HEK293 (cell line): Measurements from ENCODE around the gene GAL3ST2.

Experiments used
- CTCF ChIA-PET: fragments of 350-600 bp; formaldehyde crosslinking; extraction: SDS; loops from one replicate; lab custom pipeline; 2021; ENCODE audit warnings: antibody characterized with exemption; lab: Yijun Ruan, JAX
- POLR2A ChIA-PET: fragments of 300-600 bp; formaldehyde crosslinking; extraction: SDS; loops from one replicate; lab custom pipeline; 2020; ENCODE audit warnings: antibody characterized with exemption, inconsistent platforms; lab: Yijun Ruan, JAX
- H3K27ac ChIP-seq: fragments of 200-500 bp; sonication (Bioruptor generic); 2 replicates; pipeline ENCODE4 v1.5.1; 2014; ENCODE audit warnings: low read depth, low read length, control low read depth, inconsistent platforms; ENCODE audit errors: extremely low read depth
- H3K36me3 ChIP-seq, 2 experiments: fragments of 200-500 bp in 1 of 2; sonication (Bioruptor generic) in 1 of 2; 1 replicate in 1 of 2; 2 replicates in 1 of 2; pipeline ENCODE4 v1.5.1; 2014 to 2017; ENCODE audit warnings: inconsistent platforms in 2 of 2, low read length in 2 of 2; ENCODE audit not compliant: control insufficient read depth in 2 of 2, insufficient read depth in 1 of 2
- H3K4me1 ChIP-seq: fragments of 200-500 bp; sonication (Bioruptor generic); 2 replicates; pipeline ENCODE4 v1.5.1; 2014; ENCODE audit warnings: mild to moderate bottlenecking, low read length, inconsistent platforms; ENCODE audit not compliant: control insufficient read depth, insufficient read depth
- H3K4me3 ChIP-seq: 2 replicates; pipeline ENCODE4 v1.5.1; 2011; ENCODE audit warnings: low read depth, mild to moderate bottlenecking, control low read depth, low read length, moderate library complexity
- H3K9me3 ChIP-seq: fragments of 200-500 bp; sonication (Bioruptor generic); 2 replicates; pipeline ENCODE4 v1.5.1; 2014; ENCODE audit warnings: low read depth, low read length, inconsistent platforms; ENCODE audit not compliant: control insufficient read depth, insufficient read depth
- BCL11B ChIP-seq: fragments of 450-650 bp; formaldehyde crosslinking; IDR thresholded peaks from 2 replicates; pipeline ENCODE4 v1.5.1; 2016; ENCODE audit warnings: low read depth, missing biosample characterization, missing genetic modification characterization
- GLIS1 ChIP-seq: fragments of 450-650 bp; formaldehyde crosslinking; IDR thresholded peaks from 2 replicates; pipeline ENCODE4 v1.5.1; 2016; ENCODE audit warnings: missing biosample characterization, missing genetic modification characterization
- HOXD13 ChIP-seq: sonication (generic); formaldehyde crosslinking; IDR thresholded peaks from 2 replicates; pipeline ENCODE4 v1.8.0; 2022; ENCODE audit warnings: missing genetic modification reagents, borderline replicate concordance
- SP2 ChIP-seq: fragments of 450-650 bp; formaldehyde crosslinking; IDR thresholded peaks from 2 replicates; pipeline ENCODE4 v1.5.1; 2016; ENCODE audit warnings: missing biosample characterization, missing genetic modification characterization
- ZBTB48 ChIP-seq: fragments of 450-650 bp; formaldehyde crosslinking; IDR thresholded peaks from 2 replicates; pipeline ENCODE4 v1.5.1; 2016; ENCODE audit warnings: missing biosample characterization, missing genetic modification characterization
- ZIC2 ChIP-seq: fragments of 450-650 bp; formaldehyde crosslinking; IDR thresholded peaks from 2 replicates; pipeline ENCODE4 v1.5.1; 2016; ENCODE audit warnings: missing biosample characterization, missing genetic modification characterization
- ZNF146 ChIP-seq: fragments of 450-650 bp; formaldehyde crosslinking; IDR thresholded peaks from 2 replicates; pipeline ENCODE4 v1.5.1; 2016; ENCODE audit warnings: missing biosample characterization, missing genetic modification characterization
- ZNF169 ChIP-seq: fragments of 450-650 bp; formaldehyde crosslinking; IDR thresholded peaks from 2 replicates; pipeline ENCODE4 v1.5.1; 2016; ENCODE audit warnings: missing biosample characterization, missing genetic modification characterization
- ZNF214 ChIP-seq: fragments of 450-650 bp; formaldehyde crosslinking; IDR thresholded peaks from 2 replicates; pipeline ENCODE4 v1.5.1; 2017; ENCODE audit warnings: missing biosample characterization, mild to moderate bottlenecking, missing genetic modification characterization, borderline replicate concordance
- ZNF239 ChIP-seq: fragments of 450-650 bp; formaldehyde crosslinking; IDR thresholded peaks from 2 replicates; pipeline ENCODE4 v1.5.1; 2016; ENCODE audit warnings: missing biosample characterization, missing genetic modification characterization
- ZNF37A ChIP-seq: fragments of 450-650 bp; IDR thresholded peaks from 2 replicates; pipeline ENCODE4 v1.5.1; 2018; ENCODE audit warnings: missing biosample characterization, missing genetic modification characterization
- ZNF391 ChIP-seq: fragments of 450-650 bp; formaldehyde crosslinking; IDR thresholded peaks from 2 replicates; pipeline ENCODE4 v1.5.1; 2016; ENCODE audit warnings: low read depth, missing biosample characterization, missing genetic modification characterization, borderline replicate concordance
- ZNF423 ChIP-seq: fragments of 450-650 bp; formaldehyde crosslinking; IDR thresholded peaks from 2 replicates; pipeline ENCODE4 v1.5.1; 2016; ENCODE audit warnings: missing biosample characterization, missing genetic modification characterization
- ZNF426 ChIP-seq: fragments of 450-650 bp; formaldehyde crosslinking; IDR thresholded peaks from 2 replicates; pipeline ENCODE4 v1.5.1; 2017; ENCODE audit warnings: missing biosample characterization, missing genetic modification characterization, mild to moderate bottlenecking, inconsistent platforms, moderate library complexity
- ZNF510 ChIP-seq: fragments of 450-650 bp; formaldehyde crosslinking; IDR thresholded peaks from 2 replicates; pipeline ENCODE4 v1.5.1; 2018; ENCODE audit warnings: mild to moderate bottlenecking, missing genetic modification characterization, missing biosample characterization; ENCODE audit not compliant: insufficient replicate concordance
- ZXDB ChIP-seq: fragments of 450-650 bp; formaldehyde crosslinking; IDR thresholded peaks from 2 replicates; pipeline ENCODE4 v1.5.1; 2016; ENCODE audit warnings: missing biosample characterization, missing genetic modification characterization
- TF ChIP-seq, protein P1 (sequence below): fragments of 450-650 bp; formaldehyde crosslinking; IDR thresholded peaks from 2 replicates; pipeline ENCODE4 v1.5.1; 2016; ENCODE audit warnings: missing biosample characterization, missing genetic modification characterization

GAL3ST2 gene

DNA sequence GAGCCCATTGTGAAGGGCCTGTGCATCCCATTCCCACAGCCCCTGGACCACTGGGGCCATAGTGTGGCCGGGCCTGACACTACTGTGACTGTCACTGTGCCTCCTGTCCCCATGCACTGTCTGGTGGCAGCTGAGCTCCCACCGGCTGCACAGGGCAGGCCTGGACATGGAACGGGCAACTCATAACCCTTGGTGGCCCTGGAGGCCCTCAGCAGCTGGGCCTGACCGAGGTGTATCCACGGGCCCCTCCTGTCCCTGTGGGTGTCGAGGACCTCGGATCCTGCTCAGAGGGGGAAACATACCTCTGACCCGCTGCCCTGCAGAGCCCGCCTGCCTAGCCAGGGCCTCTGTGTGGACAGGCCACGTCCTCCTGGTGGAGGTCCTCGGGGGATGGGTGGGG lies 7.8 kb upstream of the GAL3ST2 start (continued):
- no peak for TF ChIP-seq ZNF169
- no peak for TF ChIP-seq SP2 (tag by site-specific recombination)
- TF ChIP-seq, all 188 proteins: peak for 0

GRCh38 chr2:241769819-241770184 lies 6.8 kb upstream of the GAL3ST2 start:
- Histone ChIP-seq H3K4me1 (no peaks in the 10 kb centered on the region), H3K9me3 (no peaks in the 10 kb centered on the region), H3K36me3 (no peaks in the 10 kb centered on the region), H3K27ac (no peak overlapping the region), H3K4me3 (no peak overlapping the region)
- CTCF ChIA-PET: no interaction called here
- no peak for TF ChIP-seq ZNF239 (tag by site-specific recombination)
- no peak for TF ChIP-seq ZBTB48 (tag by site-specific recombination)
- no peak for TF ChIP-seq BCL11B
- no peak for TF ChIP-seq ZNF423 (tag by site-specific recombination)
- TF ChIP-seq, protein P1, sequence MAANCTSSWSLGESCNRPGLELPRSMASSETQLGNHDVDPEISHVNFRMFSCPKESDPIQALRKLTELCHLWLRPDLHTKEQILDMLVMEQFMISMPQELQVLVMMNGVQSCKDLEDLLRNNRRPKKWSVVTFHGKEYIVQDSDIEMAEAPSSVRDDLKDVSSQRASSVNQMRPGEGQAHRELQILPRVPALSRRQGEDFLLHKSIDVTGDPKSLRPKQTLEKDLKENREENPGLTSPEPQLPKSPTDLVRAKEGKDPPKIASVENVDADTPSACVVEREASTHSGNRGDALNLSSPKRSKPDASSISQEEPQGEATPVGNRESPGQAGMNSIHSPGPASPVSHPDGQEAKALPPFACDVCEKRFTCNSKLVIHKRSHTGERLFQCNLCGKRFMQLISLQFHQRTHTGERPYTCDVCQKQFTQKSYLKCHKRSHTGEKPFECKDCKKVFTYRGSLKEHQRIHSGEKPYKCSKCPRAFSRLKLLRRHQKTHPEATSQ: no peak
- no peak for TF ChIP-seq ZNF391
- no peak for TF ChIP-seq ZNF426 (tag by site-specific recombination)
- TF ChIP-seq ZNF37A (tag by site-specific recombination): no peak
- TF ChIP-seq HOXD13: no peak
- TF ChIP-seq ZNF214 (tag by site-specific recombination): no peak
- no peak for TF ChIP-seq ZNF510 (tag by site-specific recombination)
- POLR2A ChIA-PET: no interaction called here

GRCh38 chr2:241770185-241770935 lies 6.3 kb upstream of the GAL3ST2 start:
- no peak overlapping the region for H3K4me3 ChIP-seq
- TF ChIP-seq ZIC2 (tag by site-specific recombination) (peak; percentile 87), GLIS1 (tag by site-specific recombination) (no peak)
- TF ChIP-seq, all 188 proteins: peak for 1
- Histone ChIP-seq H3K4me1 (no peaks in the 10 kb centered on the region), H3K9me3 (no peaks in the 10 kb centered on the region), H3K27ac (no peak overlapping the region), H3K36me3 (no peaks in the 10 kb centered on the region)
- ChIA-PET POLR2A (no interaction called here), CTCF (interaction anchor here (0.6 kb wide), 1 partner anchor 190 kb away, joined by 3 read pairs; no protein-coding TSS in a partner anchor)

DNA sequence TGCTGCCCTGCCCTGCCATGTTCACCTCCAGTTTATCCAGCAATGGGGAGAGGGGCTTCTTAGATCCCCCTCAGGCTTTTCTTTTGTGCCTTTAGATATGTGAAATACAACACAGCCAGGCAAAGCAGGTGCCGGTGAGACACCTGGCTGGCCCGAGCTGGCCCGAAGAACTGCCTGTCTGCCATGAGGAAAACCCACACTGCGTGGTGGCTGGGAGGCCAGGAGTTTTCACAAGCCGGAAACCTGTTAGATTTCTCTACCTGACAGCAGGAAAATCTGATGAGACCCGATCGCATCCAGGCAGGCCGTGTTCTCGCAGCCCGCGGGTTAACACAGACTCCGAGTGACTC lies 5.7 kb upstream of the GAL3ST2 start:
- H3K36me3 ChIP-seq: no peaks in the 10 kb centered on the region
- H3K4me3 ChIP-seq: no peak overlapping the region
- no peak overlapping the region for H3K27ac ChIP-seq
- H3K4me1 ChIP-seq: no peaks in the 10 kb centered on the region
- H3K9me3 ChIP-seq: no peaks in the 10 kb centered on the region
- POLR2A ChIA-PET: no interaction called here
- CTCF ChIA-PET: interaction anchor here (0.6 kb wide), 1 partner anchor 189 kb away, joined by 3 read pairs; no protein-coding TSS in a partner anchor
- TF ChIP-seq ZNF146 (tag by site-specific recombination): peak; percentile 58
- TF ChIP-seq ZXDB (tag by site-specific recombination): no peak
